ENCODE measurements around the gene ENGASE.
"Not testable (repeated sequence)": the region's sequence is repeated elsewhere in the genome, so short reads cannot be mapped to it uniquely, and the experiment has no call there.

The ENGASE gene

GRCh38 chr17:79074649-79075445 is at the start of gene ENGASE:
Gene ENGASE, plus strand, starts transcription at chr17:79074824. Its CDS starts 121 bp downstream, at chr17:79074945.
- Mint-ChIP-seq H3K9me3 (no peaks in the 10 kb centered on the region), H3K27ac (peak within 1 kb of the TSS; percentile 86), H3K4me1 (peaks cover 12% of the 10 kb centered on the region), H3K4me3 (peak within 1 kb of the TSS; percentile 82), H3K36me3 (peaks cover 17% of the 10 kb centered on the region)
- DNase-seq (ENCODE audit: low spot score in 2 of 2) = peak; percentile 93 to 95
- peak; percentile 98 for ATAC-seq

- Mint-ChIP-seq H3K9me3 (no peaks in the 10 kb centered on the region), H3K36me3 (no peaks in the 10 kb centered on the region), H3K4me3 (peak overlapping the region; percentile 83), H3K27ac (no peak overlapping the region), H3K4me1 (peaks cover 13% of the 10 kb centered on the region)
- no peak for DNase-seq (ENCODE audit: low spot score in 2 of 2)
- ATAC-seq = no peak
These were observed 49.5 kb upstream of the ENGASE start for GRCh38 chr17:79024901-79025737.

DNA sequence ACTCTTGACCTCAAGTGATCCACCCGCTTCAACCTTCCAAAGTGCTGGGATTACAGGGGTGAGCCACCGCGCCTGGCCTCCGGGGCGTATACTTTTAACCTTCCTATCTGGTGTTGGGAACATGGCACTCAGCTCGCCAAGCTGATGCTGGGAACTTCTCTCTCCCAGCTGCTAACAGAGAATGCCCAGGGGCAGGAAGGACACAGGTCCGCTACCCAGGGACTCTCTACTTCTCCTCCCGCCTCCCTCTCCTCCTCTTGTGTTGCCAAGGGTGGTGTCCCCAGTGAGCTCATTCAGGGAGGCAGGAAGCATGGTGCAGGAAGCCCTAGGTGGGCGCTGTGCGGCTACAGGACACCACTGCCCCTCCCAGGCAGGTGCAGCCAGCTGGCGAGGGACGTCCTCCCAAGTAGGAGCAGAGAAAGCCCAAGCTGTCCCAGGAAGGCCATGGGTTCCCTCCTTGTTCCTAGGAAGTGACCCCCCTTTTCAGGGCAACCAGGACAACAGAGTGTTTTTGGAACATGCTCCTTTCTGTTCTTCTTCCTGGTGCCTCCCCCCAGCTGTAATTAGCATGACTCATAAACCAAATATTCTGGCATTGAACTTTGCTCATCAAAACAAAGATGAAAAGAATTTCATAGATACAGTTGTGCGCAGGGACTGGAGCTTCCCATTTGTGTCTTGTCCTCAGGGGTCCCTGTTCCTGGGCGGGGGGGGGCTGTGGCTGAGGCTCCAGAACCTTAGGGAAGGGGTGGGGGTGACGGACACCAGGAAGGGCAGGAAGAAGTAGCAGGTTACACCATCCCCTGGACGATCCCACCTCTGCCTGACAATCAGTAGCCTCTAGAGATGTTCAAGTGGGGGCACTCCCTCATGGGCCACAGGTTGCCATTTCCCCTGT is 48.0 kb upstream of the ENGASE start:
- Mint-ChIP-seq H3K27ac (no peak overlapping the region), H3K36me3 (no peaks in the 10 kb centered on the region), H3K4me3 (no peak overlapping the region), H3K9me3 (no peaks in the 10 kb centered on the region), H3K4me1 (peaks cover 13% of the 10 kb centered on the region)
- no peak for ATAC-seq
- DNase-seq (ENCODE audit: low spot score in 2 of 2) = no peak

- no peak overlapping the region for H3K4me3 Mint-ChIP-seq
- DNase-seq (ENCODE audit: low spot score in 2 of 2) (no peak), ATAC-seq (no peak)
- H3K4me1 Mint-ChIP-seq = peaks cover 13% of the 10 kb centered on the region
- no peak overlapping the region for H3K27ac Mint-ChIP-seq
- H3K36me3 Mint-ChIP-seq = no peaks in the 10 kb centered on the region
- no peaks in the 10 kb centered on the region for H3K9me3 Mint-ChIP-seq
These were observed 47.2 kb upstream of the ENGASE start for GRCh38 chr17:79027274-79027924.

- Mint-ChIP-seq H3K27ac (no peak overlapping the region), H3K4me3 (no peak overlapping the region), H3K9me3 (no peaks in the 10 kb centered on the region), H3K4me1 (peaks cover 12% of the 10 kb centered on the region), H3K36me3 (no peaks in the 10 kb centered on the region)
- DNase-seq (ENCODE audit: low spot score in 2 of 2) (no peak), ATAC-seq (no peak)
These were observed 46.6 kb upstream of the ENGASE start for GRCh38 chr17:79027925-79028491.

GRCh38 chr17:79028496-79029326 is 45.9 kb upstream of the ENGASE start:
- Mint-ChIP-seq H3K36me3 (no peaks in the 10 kb centered on the region), H3K4me1 (peaks cover 6% of the 10 kb centered on the region), H3K4me3 (no peak overlapping the region), H3K9me3 (no peaks in the 10 kb centered on the region), H3K27ac (no peak overlapping the region)
- DNase-seq (ENCODE audit: low spot score in 2 of 2) = no peak
- ATAC-seq = no peak

DNA sequence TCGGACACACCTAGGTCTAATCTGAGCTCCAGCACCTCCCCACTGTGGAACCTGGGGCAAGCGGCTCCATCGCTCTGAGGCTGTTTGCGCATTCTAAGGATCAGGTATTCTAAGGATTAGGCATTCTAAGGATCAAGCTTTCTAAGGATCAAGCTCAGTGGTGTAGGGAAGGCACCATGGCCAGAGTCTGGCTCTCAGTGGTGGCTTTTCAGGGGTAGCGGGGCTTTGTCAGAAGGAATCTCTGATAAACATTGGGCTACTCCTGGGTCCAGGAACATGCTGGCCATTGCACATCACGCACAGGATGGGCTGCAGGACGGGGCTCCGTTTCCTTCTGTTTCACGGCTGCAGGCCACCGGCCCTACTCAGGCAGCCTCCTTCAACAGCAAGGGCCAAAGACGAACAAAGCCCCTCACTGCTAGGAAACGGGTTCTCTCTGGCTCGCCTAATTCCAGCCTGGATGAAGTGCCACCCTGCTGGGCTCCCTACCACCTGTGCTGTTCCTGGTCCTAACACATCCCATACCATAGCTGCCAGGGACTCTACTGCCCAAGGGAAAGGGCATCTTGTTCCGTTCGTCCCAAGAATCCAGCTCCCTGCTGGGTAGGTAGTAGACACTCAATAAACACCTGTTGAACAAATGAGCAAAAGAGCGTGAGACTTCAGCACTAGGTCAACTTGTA is 45.2 kb upstream of the ENGASE start:
- Mint-ChIP-seq H3K4me1 (no peaks in the 10 kb centered on the region), H3K9me3 (no peaks in the 10 kb centered on the region), H3K36me3 (no peaks in the 10 kb centered on the region), H3K4me3 (no peak overlapping the region), H3K27ac (no peak overlapping the region)
- no peak for ATAC-seq
- DNase-seq (ENCODE audit: low spot score in 2 of 2) = no peak

- H3K4me3 Mint-ChIP-seq; ATAC-seq; H3K9me3 Mint-ChIP-seq; DNase-seq (ENCODE audit: low spot score in 2 of 2); H3K36me3 Mint-ChIP-seq; H3K27ac Mint-ChIP-seq; H3K4me1 Mint-ChIP-seq: not testable (repeated sequence)
These were observed 44.0 kb upstream of the ENGASE start for GRCh38 chr17:79030636-79031035.

DNA sequence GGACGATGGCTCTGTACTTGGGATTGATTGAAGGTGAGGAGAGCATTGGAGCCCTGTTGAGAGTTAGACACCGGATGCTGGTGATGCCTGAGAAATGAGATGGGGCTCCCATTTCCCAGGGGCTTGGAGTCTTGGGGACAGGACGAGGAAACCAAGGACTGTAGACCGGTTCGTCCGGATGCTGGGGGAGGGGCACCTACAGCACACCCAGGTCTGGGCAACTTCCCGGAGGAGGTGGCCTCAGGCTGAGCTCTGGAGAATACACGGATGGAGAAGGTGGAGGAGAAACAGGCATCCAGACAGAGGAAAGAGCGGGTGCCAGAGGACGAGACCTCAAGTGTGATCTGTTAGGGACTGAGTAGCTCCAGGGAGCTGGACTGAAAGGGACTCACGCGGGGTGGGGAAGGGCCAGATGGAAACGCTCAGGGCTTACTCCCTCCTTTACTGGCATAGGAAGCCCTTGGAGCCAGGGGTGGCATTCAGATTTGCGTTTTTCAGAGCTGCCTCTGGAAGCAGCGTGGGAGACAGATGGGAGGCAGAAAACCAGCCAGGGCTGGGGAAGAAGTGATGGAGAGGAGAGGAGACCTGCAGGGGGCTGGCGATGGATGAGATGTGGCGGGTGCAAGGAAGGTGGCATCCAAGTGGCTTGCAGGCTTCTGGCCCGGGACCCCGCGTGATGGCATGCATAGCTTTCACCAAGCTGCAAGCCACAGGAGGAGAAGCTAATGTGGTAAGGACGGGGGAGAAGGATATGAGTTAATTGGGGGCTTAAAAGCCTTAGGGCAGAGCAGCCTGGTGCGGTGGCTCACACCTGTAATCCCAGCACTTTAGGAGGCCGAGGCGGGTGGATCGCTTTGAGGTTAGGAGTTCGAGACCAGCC is 42.4 kb upstream of the ENGASE start:
- Mint-ChIP-seq H3K36me3 (no peaks in the 10 kb centered on the region), H3K4me3 (no peak overlapping the region), H3K27ac (peak overlapping the region; percentile 46), H3K9me3 (no peaks in the 10 kb centered on the region), H3K4me1 (no peaks in the 10 kb centered on the region)
- no peak for DNase-seq (ENCODE audit: low spot score in 2 of 2)
- ATAC-seq = no peak

- Mint-ChIP-seq H3K27ac (no peak overlapping the region), H3K9me3 (no peaks in the 10 kb centered on the region)
- ATAC-seq = no peak
These were observed 41.5 kb upstream of the ENGASE start for GRCh38 chr17:79033046-79033616.

DNA sequence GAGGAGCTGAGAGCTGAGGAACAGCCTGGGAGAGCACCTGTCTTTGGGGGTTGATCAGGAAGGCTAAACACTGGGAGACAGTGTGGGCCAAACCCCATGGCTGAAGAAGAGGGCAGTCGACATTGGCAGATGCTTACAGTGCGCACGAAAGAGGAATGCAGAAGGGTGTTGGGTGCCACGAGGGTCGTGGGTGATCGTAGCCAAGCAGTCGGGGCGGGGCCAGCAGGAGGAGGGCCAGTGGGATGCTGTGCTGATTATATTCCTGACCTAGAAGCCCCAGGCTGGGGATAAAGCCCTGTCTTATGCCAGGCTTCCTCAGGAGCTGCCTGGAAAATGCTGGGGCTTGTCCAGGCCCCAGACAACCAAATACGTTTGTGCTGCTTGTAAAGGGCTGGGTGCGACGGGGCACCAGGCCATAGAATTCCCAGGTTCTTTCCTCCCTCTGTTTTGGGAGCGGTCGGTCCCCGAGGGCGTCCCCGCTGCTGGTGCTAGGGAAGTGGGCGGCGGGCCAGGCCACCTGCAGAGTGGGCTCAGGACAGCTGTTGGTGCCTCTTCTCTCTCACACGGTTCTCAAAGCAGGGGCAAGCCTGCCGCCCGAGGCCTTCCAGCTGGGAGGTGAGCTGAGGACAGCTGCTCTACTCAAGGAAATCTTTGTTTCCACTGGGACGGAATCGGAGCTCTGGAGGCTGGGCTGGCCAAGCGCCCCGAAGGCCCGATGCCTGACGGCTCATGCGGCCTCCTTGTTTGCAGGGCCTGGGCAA is 40.7 kb upstream of the ENGASE start:
- H3K9me3 Mint-ChIP-seq = no peaks in the 10 kb centered on the region
- H3K36me3 Mint-ChIP-seq = no peaks in the 10 kb centered on the region
- no peaks in the 10 kb centered on the region for H3K4me1 Mint-ChIP-seq
- DNase-seq (ENCODE audit: low spot score in 2 of 2) (no peak), ATAC-seq (no peak)
- H3K27ac Mint-ChIP-seq = no peak overlapping the region
- H3K4me3 Mint-ChIP-seq = no peak overlapping the region

More at GRCh38 chr17:79033046-79033616, 41.5 kb upstream of the ENGASE start:
- no peaks in the 10 kb centered on the region for H3K36me3 Mint-ChIP-seq
- no peak overlapping the region for H3K4me3 Mint-ChIP-seq
- H3K4me1 Mint-ChIP-seq = no peaks in the 10 kb centered on the region
- DNase-seq (ENCODE audit: low spot score in 2 of 2) = no peak
